GM19463 (cell line): Measurements from ENCODE around the gene TAB2.
A peak's percentile ranks its signal among the peaks of the same experiment; 100 is the strongest.
"Not testable (repeated sequence)": the region's sequence is repeated elsewhere in the genome, so short reads cannot be mapped to it uniquely, and the experiment has no call there.

Source experiments
- ATAC-seq: cut with Tn5 transposase; IDR thresholded peaks from one replicate; pipeline ENCODE4 v1.9.1; 2021; ENCODE audit warnings: mild to moderate bottlenecking, moderate library complexity; ENCODE audit not compliant: unreplicated experiment

The TAB2 gene

DNA sequence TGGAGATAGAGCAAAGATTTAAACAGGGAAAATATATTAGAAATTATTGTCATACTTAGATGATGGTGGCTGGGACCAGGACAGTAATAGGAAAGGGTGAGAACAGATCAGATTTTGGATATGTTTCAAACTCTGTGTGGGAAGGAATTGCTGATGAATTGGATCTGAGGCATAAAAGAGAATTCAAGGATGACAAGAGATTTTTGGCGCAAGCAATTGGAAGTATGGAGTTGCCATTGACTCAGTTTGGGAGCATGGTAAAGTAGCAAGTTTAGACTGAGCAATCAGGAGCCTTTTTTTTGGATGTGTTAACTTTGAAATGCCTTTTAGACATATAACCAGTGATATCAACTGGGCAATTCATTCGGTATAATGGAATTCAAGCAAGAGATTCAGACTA, 14.4 kb downstream of the TAB2 start:
- no peak for ATAC-seq

DNA sequence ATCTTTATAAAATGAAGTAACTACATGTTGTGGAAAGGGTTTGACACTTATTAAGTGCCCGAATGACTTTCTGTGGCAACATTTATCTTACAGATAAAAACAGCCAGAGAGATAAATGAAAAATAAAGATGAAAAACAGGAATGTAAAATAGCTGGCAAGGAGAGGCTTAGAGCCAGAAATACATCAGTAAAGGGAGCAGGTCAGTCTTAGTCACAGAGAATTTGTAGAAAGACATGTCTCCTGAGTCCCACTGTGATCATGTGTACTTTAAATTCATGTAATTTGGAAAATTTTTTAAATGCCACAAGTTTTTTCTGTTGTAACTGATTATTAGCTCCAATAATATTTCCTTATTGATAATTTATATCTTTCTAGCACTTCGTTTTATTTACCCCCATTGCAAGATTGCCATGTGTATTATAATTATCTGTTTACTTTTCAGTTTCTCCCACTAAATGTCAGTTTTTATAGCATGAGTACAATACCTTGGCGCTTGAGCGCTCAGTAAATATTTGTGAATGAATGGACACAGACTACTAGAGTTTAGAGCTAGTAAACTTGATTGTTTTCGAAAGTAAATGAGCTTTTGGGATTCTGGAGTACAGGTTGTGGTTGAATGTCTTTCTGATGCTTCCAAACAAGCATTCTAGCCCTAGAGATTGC, 15.2 kb downstream of the TAB2 start:
- no peak for ATAC-seq

DNA sequence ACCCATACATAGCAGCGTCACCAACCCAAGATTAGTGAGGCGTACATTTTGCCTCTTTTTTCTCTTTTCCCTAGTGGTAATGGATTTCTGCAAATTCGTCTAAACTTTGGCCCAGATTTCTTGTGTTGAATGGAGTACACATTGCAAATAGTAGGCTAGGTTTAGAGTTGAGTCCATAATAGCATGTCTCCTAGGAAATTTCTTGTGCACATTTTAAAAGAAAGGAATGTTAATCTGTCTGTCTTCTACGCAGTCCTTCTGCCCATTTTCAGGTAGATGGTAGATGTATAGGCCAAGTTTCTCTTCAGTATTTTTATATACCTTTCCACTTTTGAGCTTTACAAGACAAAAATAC, 15.7 kb downstream of the TAB2 start:
- ATAC-seq: no peak

DNA sequence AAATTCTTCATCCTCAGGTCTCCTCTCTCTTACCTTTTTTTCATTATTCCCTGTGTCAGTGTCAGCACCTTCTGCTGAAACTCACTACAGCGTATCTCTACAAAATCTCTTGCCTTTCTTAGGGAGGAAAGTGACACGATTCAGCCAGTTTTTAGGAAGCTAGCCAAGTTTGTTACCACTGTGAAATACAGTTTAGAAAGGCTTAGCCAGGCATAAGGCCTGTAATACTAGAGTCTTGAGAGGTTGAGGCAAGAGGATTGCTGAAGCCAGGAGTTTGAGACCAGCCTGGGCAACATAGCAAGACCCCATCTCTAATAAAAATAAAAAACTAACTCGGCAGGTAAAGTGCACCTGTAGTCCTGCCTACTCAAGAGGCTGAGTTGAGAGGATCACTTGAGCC, 16.7 kb downstream of the TAB2 start:
- ATAC-seq: no peak

DNA sequence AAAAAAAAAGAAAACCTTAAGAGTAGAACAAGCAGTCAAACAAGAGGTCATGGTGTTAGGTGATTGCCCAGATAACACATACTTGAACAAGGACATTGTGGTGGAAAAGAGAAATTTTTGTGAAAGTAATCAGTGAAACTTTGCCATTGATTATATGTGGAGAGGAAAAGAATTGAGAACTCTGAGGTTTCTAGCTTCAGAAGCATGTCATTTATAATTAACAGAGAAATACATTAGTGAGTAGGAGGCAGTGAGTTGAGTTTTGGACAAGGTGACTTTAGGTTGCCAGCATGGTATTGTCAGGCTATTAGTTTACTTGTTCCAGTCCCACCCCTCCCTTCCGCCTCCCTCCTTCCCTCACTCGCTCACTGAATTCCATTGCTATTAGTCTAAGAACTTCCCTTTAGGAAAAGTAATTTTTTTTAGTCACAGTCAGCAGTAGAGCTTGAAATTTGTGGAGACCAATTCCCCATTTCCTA, 17.2 kb downstream of the TAB2 start:
- ATAC-seq: peak; percentile 76

DNA sequence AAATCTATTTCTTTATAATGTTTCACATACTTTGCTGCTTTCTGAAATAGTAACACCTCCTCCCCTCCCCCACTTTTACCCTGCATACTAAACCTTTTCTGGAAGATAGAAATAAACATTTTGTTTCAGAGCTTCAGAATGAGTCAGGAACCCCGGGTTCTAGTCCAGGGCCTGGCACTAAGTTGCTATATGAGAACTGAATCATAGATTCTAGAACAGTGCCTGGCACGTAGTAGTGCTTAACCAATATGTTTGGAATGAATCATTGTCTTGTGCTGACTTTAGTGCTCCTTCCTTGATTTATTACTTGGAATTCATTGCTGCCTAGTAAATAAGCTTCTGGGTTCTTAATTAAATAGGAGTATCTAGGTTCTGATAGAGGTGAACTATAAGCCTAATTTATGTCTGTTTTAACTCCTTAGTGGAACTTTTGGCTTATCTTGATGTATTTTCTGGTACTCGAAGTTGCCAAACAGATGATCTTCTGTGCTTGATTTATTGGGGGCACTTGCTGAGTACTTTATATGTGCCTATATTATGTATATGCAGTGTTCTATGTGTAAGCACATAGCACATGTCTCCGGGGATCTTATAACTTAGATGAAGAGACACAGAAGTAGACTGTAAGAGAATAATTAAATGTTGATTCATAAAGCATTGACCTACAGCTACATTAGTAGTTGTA, 18.6 kb downstream of the TAB2 start:
- ATAC-seq: peak; percentile 37

DNA sequence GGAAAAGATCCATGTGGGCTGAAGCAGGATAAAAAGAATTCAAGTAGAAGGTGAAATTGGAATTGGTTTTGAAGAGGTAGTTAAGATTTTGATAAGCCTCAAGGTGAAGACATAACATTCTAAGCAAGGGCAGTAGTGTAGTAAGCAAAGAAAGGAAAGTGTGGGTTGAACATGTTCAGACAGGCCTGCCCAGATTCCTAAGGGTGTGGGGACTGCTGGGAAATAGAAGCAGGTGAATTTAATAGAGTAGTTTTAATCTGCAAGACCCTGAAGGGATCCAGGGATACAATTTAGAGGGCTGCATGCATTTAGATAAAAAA, 19.1 kb downstream of the TAB2 start:
- no peak for ATAC-seq

DNA sequence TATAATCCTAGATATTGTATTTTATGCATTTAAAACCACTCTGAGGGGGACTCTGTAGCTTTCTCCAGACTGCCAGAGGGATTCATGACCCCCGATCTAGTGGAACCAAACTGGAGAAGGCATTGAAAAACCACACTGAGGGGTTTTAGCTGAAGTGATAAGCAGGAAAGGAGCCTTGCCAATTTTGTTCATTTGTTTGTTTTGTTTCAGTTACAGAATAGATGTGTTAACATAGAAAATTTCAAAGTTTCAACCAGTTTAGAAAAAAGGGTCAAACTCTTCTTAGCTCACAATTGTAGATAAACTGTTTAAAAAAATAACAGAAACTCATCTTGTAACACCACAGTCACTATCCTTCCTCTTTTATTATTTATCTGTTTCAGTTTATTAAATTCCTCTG, 19.8 kb downstream of the TAB2 start:
- ATAC-seq: no peak

DNA sequence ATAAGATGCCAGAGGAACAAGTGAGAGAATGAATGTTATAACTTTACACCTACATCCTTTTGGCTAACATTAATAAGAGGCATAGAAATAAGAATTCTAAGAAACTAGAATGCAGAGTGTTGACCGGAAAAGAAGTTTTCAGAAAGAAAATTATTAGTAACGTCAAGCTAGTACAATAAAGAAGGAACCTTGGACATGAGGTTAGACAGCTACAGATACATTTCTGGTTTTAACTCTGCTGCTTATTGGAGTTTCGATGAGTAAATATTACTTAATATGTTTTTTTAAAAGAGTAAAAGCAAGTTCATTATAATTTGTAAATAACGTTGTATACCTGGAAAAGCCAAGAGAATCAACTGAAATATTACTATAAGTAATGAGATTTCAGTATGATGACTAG, 22.7 kb downstream of the TAB2 start:
- ATAC-seq: no peak

DNA sequence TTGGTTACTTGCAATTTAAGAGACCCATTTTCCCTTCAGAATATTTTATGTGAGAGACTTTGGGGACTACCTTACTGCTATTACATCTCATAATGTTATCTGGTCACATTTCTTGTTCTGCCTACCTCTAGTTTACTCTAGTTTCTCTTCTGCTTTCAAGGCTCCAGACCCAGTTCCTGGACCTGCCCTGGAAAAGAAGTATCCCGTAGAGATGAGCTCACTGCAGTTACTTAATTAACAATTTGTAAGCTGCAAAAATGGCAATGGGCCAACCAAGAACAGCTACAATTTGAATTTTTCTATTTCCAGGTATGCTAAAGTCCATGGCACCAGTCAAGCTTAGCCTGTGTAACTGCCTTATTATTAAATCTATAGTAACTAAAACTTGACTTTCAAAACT, 25.0 kb downstream of the TAB2 start:
- peak; percentile 78 for ATAC-seq

DNA sequence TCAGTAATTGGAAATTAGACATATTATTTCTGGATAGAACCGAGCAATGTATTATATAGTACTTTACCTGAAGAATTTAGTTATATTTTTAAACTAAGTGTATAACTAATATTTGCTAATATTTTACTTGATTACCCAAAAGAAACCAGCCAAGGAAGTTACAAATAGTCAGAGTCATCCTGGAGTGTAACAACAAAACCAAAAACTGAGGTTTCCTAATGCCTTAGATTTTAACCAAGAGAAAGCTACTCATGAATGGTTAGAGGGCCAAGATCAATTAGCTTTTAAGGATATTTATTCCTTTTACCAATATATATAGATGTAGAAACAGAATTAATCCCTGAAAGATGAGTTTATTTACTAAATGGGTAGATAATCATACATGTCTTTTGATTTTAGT, 26.0 kb downstream of the TAB2 start:
- ATAC-seq: no peak

DNA sequence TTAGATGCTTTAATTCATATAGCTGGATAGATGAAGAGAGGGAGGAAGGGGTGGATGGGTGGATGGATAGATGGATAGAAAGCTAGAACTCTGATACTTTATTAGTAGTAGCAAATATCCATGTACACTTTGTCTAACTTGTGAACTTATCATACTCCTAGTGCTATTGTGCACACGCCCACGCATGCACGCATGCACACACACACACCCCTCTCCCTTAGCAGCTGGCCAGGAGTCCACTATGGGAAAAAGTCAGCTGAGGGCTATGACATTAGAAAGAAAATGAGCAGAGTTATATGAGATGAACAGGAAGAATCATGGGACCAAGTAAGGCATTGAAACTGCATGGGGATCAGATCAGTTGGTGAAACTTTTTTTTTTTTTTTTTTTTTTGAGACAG, 28.6 kb downstream of the TAB2 start:
- ATAC-seq: no peak

DNA sequence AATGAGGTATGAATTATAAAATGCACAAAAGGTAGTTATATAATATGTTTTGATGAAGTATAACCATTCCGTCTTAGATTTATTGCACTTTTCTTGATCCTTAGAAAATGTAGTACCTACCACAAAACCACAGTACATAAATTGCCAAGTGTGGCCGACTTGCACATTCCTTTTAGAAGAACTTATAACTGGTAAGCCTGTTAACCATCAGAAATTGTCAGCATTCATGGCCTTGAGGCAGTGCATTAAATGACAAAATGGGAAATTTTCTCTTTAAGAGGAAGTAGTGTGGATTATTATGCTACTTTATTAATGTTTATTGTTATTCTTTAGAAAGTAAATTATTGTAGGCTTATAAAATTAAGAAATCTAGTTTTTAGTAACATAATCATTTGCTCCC, 29.6 kb downstream of the TAB2 start:
- ATAC-seq: no peak

DNA sequence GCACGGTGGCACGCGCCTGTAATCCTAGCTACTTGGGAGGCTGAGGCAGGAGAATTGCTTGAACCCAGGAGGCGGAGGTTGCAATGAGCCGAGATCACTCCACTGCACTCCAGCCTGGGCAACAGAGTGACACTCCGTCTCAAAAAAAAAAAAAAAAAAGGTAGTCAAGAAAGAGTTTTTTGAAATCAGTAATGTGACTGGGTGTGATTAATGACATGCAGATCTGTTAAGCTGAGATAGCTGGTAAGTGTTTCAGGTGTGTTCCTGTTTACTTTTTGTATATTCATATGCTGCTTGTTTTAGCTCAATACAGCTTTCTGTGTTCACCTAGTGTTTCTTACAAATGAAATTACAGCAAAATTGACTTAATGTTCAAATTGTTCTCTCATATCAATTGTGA, 31.8 kb downstream of the TAB2 start:
- ATAC-seq: not testable (repeated sequence)

DNA sequence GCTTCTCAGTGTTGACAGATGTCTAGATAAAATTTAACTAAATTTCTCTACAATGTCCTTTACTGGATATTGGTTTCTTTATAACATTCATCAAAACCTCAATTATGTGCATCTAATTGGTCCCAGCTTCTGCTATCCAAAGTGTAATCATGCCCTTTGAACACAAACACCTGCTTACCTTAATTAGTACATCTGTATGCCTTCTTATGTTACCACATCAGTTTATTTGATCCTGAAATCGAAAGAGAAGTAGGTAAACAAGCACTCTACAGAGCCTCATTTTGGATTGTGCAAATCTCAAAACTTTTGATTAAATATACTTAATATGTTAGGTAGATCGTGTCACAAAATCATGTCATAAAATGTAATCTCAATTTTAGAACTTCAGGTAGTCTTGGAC, 36.5 kb downstream of the TAB2 start:
- ATAC-seq: no peak

DNA sequence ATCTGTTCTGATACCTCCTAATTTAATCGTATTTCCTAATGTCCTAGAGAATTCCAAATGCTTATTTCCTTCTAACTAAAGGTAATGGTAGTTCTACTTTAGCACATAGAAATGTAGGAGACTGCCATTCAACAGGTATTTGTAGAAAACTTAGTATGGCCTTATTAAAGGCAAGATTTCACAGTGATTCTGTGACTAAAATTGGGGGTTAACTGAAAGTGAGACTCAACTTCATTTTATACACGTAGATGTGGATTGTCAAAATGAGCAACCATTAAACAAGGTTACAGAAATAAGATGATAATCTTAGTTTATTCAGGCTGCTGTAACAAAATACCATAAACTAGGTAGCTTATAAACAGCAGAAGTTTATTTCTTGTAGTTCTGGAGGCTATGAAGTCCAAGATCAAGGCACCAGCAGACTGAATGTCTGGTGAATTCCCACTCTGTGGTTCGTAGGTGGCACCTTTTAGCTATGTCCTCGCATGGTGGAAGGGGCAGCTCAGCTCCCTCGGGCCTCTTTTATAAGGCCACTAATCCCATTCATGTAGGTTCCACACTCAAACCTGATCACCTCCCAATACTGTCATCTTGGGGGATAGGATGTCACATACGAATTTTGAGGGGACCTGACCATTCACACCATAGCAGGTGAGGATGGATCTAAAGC, 38.7 kb downstream of the TAB2 start:
- no peak for ATAC-seq

DNA sequence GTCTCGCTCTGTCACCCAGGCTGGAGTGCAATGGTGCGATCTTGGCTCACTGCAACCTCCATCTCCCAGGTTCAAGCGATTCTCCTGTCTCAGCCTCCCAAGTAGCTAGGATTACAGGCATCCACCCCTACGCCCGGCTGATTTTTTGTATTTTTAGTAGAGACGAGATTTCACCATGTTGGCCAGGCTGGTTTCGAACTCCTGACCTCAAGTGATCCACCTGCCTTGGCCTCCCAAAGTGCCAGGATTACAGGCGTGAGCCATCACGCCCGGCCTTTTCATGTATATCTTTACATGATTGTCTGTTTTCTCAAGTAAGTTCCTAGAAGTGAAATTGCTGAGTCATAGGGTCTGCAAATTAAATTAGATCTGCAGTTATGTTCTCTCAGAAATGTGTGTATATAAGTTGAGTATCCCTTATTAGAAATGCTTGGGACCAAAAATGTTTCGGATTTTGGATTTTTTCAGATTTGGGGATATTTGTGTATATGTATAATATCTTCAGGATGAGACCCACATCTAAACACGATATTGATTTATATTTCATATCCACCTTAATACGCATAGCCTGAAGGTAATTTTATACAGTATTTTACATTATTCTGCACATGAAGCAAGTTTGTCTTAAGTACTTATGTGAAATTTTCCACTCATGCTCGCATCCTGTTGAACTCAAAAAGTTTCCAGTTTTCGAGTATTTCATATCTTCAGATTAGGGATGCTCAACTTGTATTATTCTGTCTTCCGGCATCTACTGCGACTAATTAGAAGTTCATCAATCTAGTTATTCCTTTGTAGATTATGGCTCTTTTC, 40.4 kb downstream of the TAB2 start:
- ATAC-seq: no peak

DNA sequence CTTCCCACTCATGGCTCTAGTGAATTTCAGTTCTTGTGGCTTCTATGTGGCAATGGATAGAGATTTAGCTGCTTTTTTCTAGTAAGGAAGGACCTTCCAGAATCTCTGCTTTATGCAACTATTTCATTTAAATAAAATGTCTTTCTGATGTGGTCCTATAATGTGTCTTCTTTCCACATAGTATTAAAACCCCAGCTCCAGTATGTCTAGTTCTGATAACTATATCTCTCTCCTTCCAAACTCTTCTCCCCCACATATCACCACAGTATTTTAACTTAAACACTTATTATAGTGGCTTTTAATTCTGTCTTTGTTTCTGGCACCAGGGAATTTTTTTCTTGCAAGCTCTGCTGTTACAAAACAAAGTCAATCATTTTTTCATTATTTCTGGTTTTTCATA, 41.9 kb downstream of the TAB2 start:
- ATAC-seq: no peak

DNA sequence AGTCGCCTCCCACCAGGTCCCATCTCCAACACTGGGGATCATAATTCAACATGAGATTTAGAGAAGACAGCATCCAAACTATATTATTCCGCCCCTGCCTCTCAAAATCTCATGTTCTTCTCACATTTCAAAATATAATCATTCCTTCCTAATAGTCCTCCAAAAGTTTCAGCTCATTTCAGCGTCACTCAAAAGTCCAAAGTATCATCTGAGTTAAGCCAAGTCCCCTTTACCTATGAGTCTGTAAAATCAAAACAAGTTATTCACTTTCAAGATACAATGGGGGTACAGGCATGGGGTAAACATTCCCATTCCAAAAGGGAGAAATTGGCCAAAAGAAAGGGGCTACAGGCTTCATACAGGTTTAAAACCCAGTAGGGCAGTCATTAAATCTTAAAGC, 43.0 kb downstream of the TAB2 start:
- ATAC-seq: no peak

DNA sequence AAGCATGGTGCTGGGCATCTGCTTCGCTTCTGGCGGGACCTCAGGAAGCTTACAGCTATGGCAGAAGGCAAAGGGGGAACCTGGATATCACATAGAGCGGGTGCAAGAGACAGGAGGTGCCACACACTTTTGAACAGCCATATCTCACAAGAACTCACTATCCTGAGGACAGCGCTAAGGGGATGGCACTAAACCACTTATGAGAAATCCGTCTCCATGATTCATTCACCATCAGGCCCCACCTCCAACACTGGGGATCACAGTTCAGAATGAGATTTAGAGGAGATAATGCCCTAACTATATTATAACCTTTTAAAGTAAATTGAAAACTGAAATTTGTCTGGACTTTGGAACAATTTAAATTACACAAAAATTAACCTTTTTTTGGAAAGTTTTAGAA, 44.8 kb downstream of the TAB2 start:
- ATAC-seq: no peak

DNA sequence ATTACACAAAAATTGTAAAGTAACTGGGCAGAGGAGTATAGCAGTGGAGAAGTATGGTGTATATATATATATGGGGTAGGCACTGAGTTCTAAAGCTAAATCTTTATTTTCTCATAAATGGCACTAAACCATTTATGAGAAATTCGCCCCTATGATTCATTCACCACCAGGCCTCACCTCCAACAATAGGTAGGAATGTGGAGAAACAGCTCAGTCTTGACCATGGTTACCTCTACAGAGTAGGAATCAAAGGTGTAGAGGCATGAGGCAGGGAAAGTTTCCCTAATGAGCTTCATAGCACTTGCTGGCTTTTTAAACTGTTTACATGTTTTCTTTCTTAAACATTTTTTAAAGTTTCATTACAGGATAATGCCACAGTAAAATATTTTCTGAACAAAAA, 45.6 kb downstream of the TAB2 start:
- no peak for ATAC-seq

DNA sequence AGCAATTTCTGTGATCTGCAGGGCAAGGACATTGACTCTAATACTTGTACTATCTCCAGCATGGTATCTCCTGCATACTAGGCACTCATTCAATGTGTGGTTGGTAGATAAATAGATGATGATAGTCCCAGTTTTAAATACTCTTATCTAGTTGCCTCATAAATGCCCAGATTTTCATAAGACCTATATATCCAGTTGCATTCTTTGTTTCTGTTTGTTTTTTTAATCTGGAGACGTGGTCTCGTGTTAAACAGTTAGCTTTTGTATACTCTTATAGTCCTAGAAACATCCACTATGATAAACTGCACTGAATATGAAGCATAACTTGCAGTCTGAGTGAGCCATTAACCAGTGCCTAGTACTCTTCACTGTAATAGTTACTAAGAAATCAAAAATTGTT, 47.0 kb downstream of the TAB2 start:
- ATAC-seq: no peak
